Liver (tissue), 3 donors: Measurements from ENCODE around the gene PPT2.

ENCODE experiments used
- FOXA1 ChIP-seq: IDR thresholded peaks from 2 replicates; pipeline ENCODE4 v1.6.1; 2016; ENCODE audit warnings: antibody characterized with exemption
- RAD21 ChIP-seq, 2 donors: IDR thresholded peaks; 2 replicates each; pipeline ENCODE4 v1.6.1; 2016; ENCODE audit warnings: antibody characterized with exemption in 2 of 2, mild to moderate bottlenecking in 2 of 2
- RXRA ChIP-seq, 2 donors: IDR thresholded peaks; 2 replicates each; pipeline ENCODE4 v1.6.1; 2017 to 2018; ENCODE audit warnings: antibody characterized with exemption in 2 of 2, mild to moderate bottlenecking in 1 of 2
- TF ChIP-seq, protein P1 (sequence below): IDR thresholded peaks from 2 replicates; pipeline ENCODE4 v1.6.1; 2016; ENCODE audit warnings: antibody characterized with exemption
- TF ChIP-seq, protein P2 (sequence below): fragments of 150-350 bp; IDR thresholded peaks from 2 replicates; pipeline ENCODE4 v1.5.1; 2017; ENCODE audit warnings: improper control_type of control experiment, low read depth, low read length; ENCODE audit not compliant: missing input control
- donor health status: healthy.
- donor health status: healthy.

- TF ChIP-seq, protein P1, sequence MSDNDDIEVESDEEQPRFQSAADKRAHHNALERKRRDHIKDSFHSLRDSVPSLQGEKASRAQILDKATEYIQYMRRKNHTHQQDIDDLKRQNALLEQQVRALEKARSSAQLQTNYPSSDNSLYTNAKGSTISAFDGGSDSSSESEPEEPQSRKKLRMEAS, result no peak
- TF ChIP-seq, protein P2, sequence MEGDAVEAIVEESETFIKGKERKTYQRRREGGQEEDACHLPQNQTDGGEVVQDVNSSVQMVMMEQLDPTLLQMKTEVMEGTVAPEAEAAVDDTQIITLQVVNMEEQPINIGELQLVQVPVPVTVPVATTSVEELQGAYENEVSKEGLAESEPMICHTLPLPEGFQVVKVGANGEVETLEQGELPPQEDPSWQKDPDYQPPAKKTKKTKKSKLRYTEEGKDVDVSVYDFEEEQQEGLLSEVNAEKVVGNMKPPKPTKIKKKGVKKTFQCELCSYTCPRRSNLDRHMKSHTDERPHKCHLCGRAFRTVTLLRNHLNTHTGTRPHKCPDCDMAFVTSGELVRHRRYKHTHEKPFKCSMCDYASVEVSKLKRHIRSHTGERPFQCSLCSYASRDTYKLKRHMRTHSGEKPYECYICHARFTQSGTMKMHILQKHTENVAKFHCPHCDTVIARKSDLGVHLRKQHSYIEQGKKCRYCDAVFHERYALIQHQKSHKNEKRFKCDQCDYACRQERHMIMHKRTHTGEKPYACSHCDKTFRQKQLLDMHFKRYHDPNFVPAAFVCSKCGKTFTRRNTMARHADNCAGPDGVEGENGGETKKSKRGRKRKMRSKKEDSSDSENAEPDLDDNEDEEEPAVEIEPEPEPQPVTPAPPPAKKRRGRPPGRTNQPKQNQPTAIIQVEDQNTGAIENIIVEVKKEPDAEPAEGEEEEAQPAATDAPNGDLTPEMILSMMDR, result peak; percentile 13
- TF ChIP-seq RAD21 (IDR thresholded peaks at IDR 0.05), result no peak
- peak; percentile 34 to 52 for TF ChIP-seq RXRA (IDR thresholded peaks at IDR 0.05)
- TF ChIP-seq FOXA1, result no peak
Observed at GRCh38 chr6:32153564-32154513, at the start of gene PPT2.
